ENCODE data around the gene CIAO3. TPM values are rescaled to one million over a fixed set of nuclear protein-coding genes. Genes with fewer than 3 reads are reported as not detected.

CIAO3 gene
- polyA plus RNA-seq, 1 experiment, result 14.4 TPM

- no peak for DNase-seq (ENCODE audit: low read depth, low spot score)
- H3K27ac ChIP-seq (ENCODE audit: low read depth, low read length), result no peak within 1 kb of the TSS
- H3K4me3 ChIP-seq (ENCODE audit: low read depth, low read length), result peak within 1 kb of the TSS; percentile 86
- POLR2A ChIA-PET, result interaction anchor here (0.6 to 1.6 kb wide), 8 partner anchors 13 to 182 kb away, joined by 3 to 5 read pairs (median 4); partner anchors contain the start of genes ANTKMT, GNG13 and METTL26
- no peak for TF ChIP-seq CTCF (IDR thresholded peaks at IDR 0.05; ENCODE audit: low read depth, low read length)
- no peaks in the 10 kb centered on the region for H3K27me3 ChIP-seq (ENCODE audit: control insufficient read depth, insufficient read depth, low read length)
- CTCF ChIA-PET, result interaction anchor here (0.8 kb wide), 1 partner anchor 72 kb away, joined by 3 read pairs; no protein-coding TSS in a partner anchor
- no peaks in the 10 kb centered on the region; the same call in 1 of the 2 replicates for H3K9me3 ChIP-seq (ENCODE audit: control insufficient read depth, insufficient read depth, low read length)
Measured at GRCh38 chr16:787978-788398, 47.2 kb upstream of the CIAO3 start, which contains the start of gene RPUSD1. Gene RPUSD1, minus strand, starts transcription at chr16:788381. Its CDS starts 644 bp downstream, at chr16:787737.

DNA sequence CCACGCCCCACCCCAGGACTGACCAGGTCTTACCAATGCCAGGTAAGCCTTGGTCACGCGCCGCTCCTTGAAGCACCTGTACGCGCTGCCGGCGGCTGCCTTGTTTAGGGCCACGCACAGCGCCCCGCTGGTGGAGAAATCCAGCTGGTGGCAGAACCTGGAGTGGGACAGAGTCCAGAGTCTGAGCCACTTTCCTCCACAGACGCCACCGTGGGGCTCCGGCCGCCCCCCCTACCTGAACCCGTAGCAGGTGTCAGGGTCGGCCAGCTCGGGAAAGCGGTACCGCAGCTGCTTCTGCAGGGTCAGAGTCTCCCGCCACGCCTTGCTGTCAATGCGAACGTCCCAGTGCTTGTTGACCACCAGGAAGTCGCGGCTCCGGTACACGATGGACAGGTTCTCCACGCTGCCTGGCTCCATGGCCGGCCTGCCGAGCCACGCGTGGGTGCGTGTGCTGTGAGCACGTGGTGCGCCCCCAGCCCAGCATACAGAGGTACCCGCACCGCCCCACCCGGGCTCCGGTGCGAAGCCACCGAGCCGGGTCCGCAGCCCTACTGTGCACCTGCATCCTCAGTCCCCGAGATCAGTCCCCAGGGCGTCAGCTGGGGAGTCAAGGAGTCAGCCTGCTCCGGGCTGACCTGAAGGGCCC, 46.6 kb upstream of the CIAO3 start:
- Histone ChIP-seq H3K9me3 (ENCODE audit: control insufficient read depth, insufficient read depth, low read length) (no peaks in the 10 kb centered on the region; the same call in 1 of the 2 replicates), H3K27ac (ENCODE audit: low read depth, low read length) (no peak overlapping the region), H3K4me3 (ENCODE audit: low read depth, low read length) (peak overlapping the region; percentile 86), H3K27me3 (ENCODE audit: control insufficient read depth, insufficient read depth, low read length) (no peaks in the 10 kb centered on the region)
- POLR2A ChIA-PET, result interaction anchor here (1.6 kb wide), 1 partner anchor 67 kb away, joined by 5 read pairs; no protein-coding TSS in a partner anchor
- no peak for TF ChIP-seq CTCF (IDR thresholded peaks at IDR 0.05; ENCODE audit: low read depth, low read length)
- no peak for DNase-seq (ENCODE audit: low read depth, low spot score)
- CTCF ChIA-PET, result interaction anchor here (3.6 kb wide), 1 partner anchor 76 kb away, joined by 29 read pairs; no protein-coding TSS in a partner anchor

GRCh38 chr16:785563-786535, 45.1 kb upstream of the CIAO3 start:
- DNase-seq (ENCODE audit: low read depth, low spot score), result no peak
- POLR2A ChIA-PET, result interaction anchor here (0.8 kb wide), 1 partner anchor 76 kb away, joined by 4 read pairs; no protein-coding TSS in a partner anchor

GRCh38 chr16:784431-784830, 43.6 kb upstream of the CIAO3 start:
- no peak for DNase-seq (ENCODE audit: low read depth, low spot score)
- CTCF ChIA-PET, result interaction anchor here (0.8 to 3.6 kb wide), 4 partner anchors 43 to 319 kb away, joined by 3 to 29 read pairs (median 3); partner anchors contain the start of gene CIAO3
- no peak for TF ChIP-seq CTCF (IDR thresholded peaks at IDR 0.05; ENCODE audit: low read depth, low read length)

More at GRCh38 chr16:785563-786535, 45.1 kb upstream of the CIAO3 start:
- Histone ChIP-seq H3K27me3 (ENCODE audit: control insufficient read depth, insufficient read depth, low read length) (no peaks in the 10 kb centered on the region), H3K4me3 (ENCODE audit: low read depth, low read length) (no peak overlapping the region; the same call in 1 of the 2 replicates), H3K27ac (ENCODE audit: low read depth, low read length) (no peak overlapping the region), H3K9me3 (ENCODE audit: control insufficient read depth, insufficient read depth, low read length) (no peaks in the 10 kb centered on the region; the same call in 1 of the 2 replicates)
- CTCF ChIA-PET, result interaction anchor here (0.5 to 3.6 kb wide), 7 partner anchors 44 to 317 kb away, joined by 3 to 29 read pairs (median 3); partner anchors contain the start of gene CIAO3
- TF ChIP-seq CTCF (IDR thresholded peaks at IDR 0.05; ENCODE audit: low read depth, low read length), result peak; percentile 51

More at GRCh38 chr16:784431-784830, 43.6 kb upstream of the CIAO3 start:
- Histone ChIP-seq H3K4me3 (ENCODE audit: low read depth, low read length) (no peak overlapping the region), H3K9me3 (ENCODE audit: control insufficient read depth, insufficient read depth, low read length) (no peaks in the 10 kb centered on the region; the same call in 1 of the 2 replicates), H3K27me3 (ENCODE audit: control insufficient read depth, insufficient read depth, low read length) (no peaks in the 10 kb centered on the region), H3K27ac (ENCODE audit: low read depth, low read length) (no peak overlapping the region)
- POLR2A ChIA-PET, result no interaction called here
